ENCODE measurements around the gene ANKS1B. TPM values are rescaled to one million over a fixed set of nuclear protein-coding genes. Genes with fewer than 3 reads are reported as not detected.

Gene ANKS1B
- total and polyA plus RNA-seq, 4 donors: 0.03 to 3.4 (median 0.53) TPM

GRCh38 chr12:98754095-98754494 is 1230.6 kb downstream of the ANKS1B start (continued):
- TF ChIP-seq CTCF (IDR thresholded peaks at IDR 0.05; ENCODE audit: low read depth, low read length, missing input control): no peak
- TF ChIP-seq FOXA1 (IDR thresholded peaks at IDR 0.05): no peak
- TF ChIP-seq JUND (IDR thresholded peaks at IDR 0.05): no peak
- no peak for TF ChIP-seq GABPA (IDR thresholded peaks at IDR 0.05 in 1 of 2, conservative IDR thresholded peaks at IDR 0.05 in 1 of 2)

- no peaks in the 10 kb centered on the region for H3K9me3 ChIP-seq (ENCODE audit: control insufficient read depth in 4 of 4, low read length in 3 of 4)
- H3K4me1 ChIP-seq (ENCODE audit: control insufficient read depth in 4 of 4, insufficient read depth in 4 of 4, low read length in 3 of 4): no peaks in the 10 kb centered on the region
- no peak overlapping the region for H3K9ac ChIP-seq (ENCODE audit: low read depth in 1 of 2, low read length in 2 of 2)
- DNase-seq (ENCODE audit: low spot score): no peak
- no peak overlapping the region for H3K27ac ChIP-seq (ENCODE audit: low read depth in 1 of 2, low read length in 2 of 2)
- no peaks in the 10 kb centered on the region for H3K27me3 ChIP-seq (ENCODE audit: control insufficient read depth in 4 of 4, insufficient read depth in 4 of 4, low read length in 3 of 4)
- WGBS: 88% methylated on average over 5 of the region's 5 CpGs
- no peak for TF ChIP-seq MAX (IDR thresholded peaks at IDR 0.05)
- TF ChIP-seq JUND (IDR thresholded peaks at IDR 0.05): no peak
- TF ChIP-seq RXRA (IDR thresholded peaks at IDR 0.05): no peak
- no peak for TF ChIP-seq FOXA2 (IDR thresholded peaks at IDR 0.05)
- TF ChIP-seq REST (IDR thresholded peaks at IDR 0.05): no peak
- TF ChIP-seq NR2F2 (IDR thresholded peaks at IDR 0.05): no peak
- no peak for TF ChIP-seq HNF4A (conservative IDR thresholded peaks at IDR 0.05)
- TF ChIP-seq GABPA (IDR thresholded peaks at IDR 0.05 in 1 of 2, conservative IDR thresholded peaks at IDR 0.05 in 1 of 2): no peak
- TF ChIP-seq YY1 (IDR thresholded peaks at IDR 0.05): no peak
- TF ChIP-seq ATF3 (IDR thresholded peaks at IDR 0.05): no peak
- TF ChIP-seq EGR1 (IDR thresholded peaks at IDR 0.05; ENCODE audit: low read depth in 2 of 2): no peak
- no peak for TF ChIP-seq FOXA1 (IDR thresholded peaks at IDR 0.05)
- H3K4me3 ChIP-seq (ENCODE audit: low read depth in 1 of 3, low read length in 3 of 3): no peak overlapping the region
- H3K36me3 ChIP-seq (ENCODE audit: control insufficient read depth in 4 of 4, insufficient read depth in 3 of 4, low read depth in 1 of 4, low read length in 3 of 4): no peaks in the 10 kb centered on the region
Measured at GRCh38 chr12:98752726-98753125, 1232.0 kb downstream of the ANKS1B start.

- H3K36me3 ChIP-seq (ENCODE audit: control insufficient read depth in 4 of 4, insufficient read depth in 3 of 4, low read depth in 1 of 4, low read length in 3 of 4): no peaks in the 10 kb centered on the region
- peaks cover 0 to 5% (median 0%) of the 10 kb centered on the region in 4 donors for H3K27me3 ChIP-seq (ENCODE audit: control insufficient read depth in 4 of 4, insufficient read depth in 4 of 4, low read length in 3 of 4)
- no peaks in the 10 kb centered on the region for H3K4me1 ChIP-seq (ENCODE audit: control insufficient read depth in 4 of 4, insufficient read depth in 4 of 4, low read length in 3 of 4)
- no peak overlapping the region for H3K9ac ChIP-seq (ENCODE audit: low read depth in 1 of 2, low read length in 2 of 2)
- H3K4me3 ChIP-seq (ENCODE audit: low read depth in 1 of 3, low read length in 3 of 3): no peak overlapping the region
- WGBS: 80% methylated on average over 4 of the region's 4 CpGs
- no peak for DNase-seq (ENCODE audit: low spot score)
- no peaks in the 10 kb centered on the region for H3K9me3 ChIP-seq (ENCODE audit: control insufficient read depth in 4 of 4, low read length in 3 of 4)
- no peak overlapping the region for H3K27ac ChIP-seq (ENCODE audit: low read depth in 1 of 2, low read length in 2 of 2)
- TF ChIP-seq ATF3 (IDR thresholded peaks at IDR 0.05): no peak
- no peak for TF ChIP-seq HNF4A (conservative IDR thresholded peaks at IDR 0.05)
- TF ChIP-seq YY1 (IDR thresholded peaks at IDR 0.05): no peak
- no peak for TF ChIP-seq RXRA (IDR thresholded peaks at IDR 0.05)
- TF ChIP-seq NR2F2 (IDR thresholded peaks at IDR 0.05): no peak
- no peak for TF ChIP-seq HNF4G (IDR thresholded peaks at IDR 0.05)
- TF ChIP-seq JUND (IDR thresholded peaks at IDR 0.05): no peak
- TF ChIP-seq ZBTB33 (IDR thresholded peaks at IDR 0.05): no peak
- no peak for TF ChIP-seq REST (IDR thresholded peaks at IDR 0.05)
- TF ChIP-seq FOXA1 (IDR thresholded peaks at IDR 0.05): no peak
- no peak for TF ChIP-seq TAF1 (conservative IDR thresholded peaks at IDR 0.05)
- TF ChIP-seq EGR1 (IDR thresholded peaks at IDR 0.05; ENCODE audit: low read depth in 2 of 2): no peak
- TF ChIP-seq SP1 (IDR thresholded peaks at IDR 0.05): no peak
- no peak for TF ChIP-seq MAX (IDR thresholded peaks at IDR 0.05)
Measured at GRCh38 chr12:98751580-98752115, 1233.1 kb downstream of the ANKS1B start.
